Measurements from ENCODE around the gene VAMP5.

VAMP5 gene

DNA sequence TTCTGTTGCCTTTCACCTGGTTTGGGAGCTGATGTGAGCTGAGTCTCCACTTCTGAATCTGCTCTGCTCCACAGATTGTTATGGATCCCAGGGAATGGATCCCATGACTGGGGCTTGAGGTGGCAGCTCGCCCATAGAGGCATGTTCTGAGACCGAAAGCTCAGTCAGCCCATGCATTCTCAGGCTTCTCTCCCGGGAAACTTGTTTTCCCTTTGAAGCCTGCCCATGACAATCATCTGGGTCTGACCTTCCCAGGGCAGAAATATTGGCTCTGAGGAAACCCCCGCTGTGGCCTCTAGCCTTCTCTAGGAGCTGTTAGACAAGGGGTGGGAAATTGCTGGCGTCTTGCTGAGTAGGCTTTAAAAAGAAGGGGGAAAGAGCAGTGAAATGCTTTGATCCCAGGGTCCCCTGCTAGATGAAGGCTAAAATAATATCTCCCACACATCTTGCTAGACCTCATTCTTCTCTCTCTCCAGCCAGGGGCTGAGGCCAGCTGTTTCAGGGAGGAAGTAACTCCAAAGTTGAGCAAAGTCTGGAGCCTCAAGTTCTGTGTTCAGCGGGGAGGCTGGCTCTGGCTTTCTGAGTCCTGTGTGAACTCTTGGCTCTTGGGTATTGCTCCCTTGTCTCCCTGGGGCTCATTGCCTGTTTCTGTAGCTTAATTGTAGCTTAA is 4.8 kb upstream of the VAMP5 start:
- no peak overlapping the region for H4K91ac ChIP-seq (ENCODE audit: low read length)
- H4K8ac ChIP-seq (ENCODE audit: low read length): peak overlapping the region; percentile 67
- no peaks in the 10 kb centered on the region for H3K9me3 ChIP-seq (ENCODE audit: control insufficient read depth, low read length)
- H3K36me3 ChIP-seq (ENCODE audit: control insufficient read depth in 1 of 2, insufficient read depth in 2 of 2, low read depth in 1 of 2, low read length in 2 of 2): peaks cover 0 to 17% of the 10 kb centered on the region in 2 experiments
- peak overlapping the region; percentile 50 for H3K4me2 ChIP-seq (ENCODE audit: low read length, poor library complexity, severe bottlenecking)
- no peak overlapping the region for H2AFZ ChIP-seq (ENCODE audit: low read depth, low read length)
- DNase-seq: peak; percentile 18
- no peak overlapping the region for H2BK5ac ChIP-seq (ENCODE audit: low read depth, low read length, poor library complexity, severe bottlenecking)
- WGBS: 50% methylated on average over 5 of the region's 6 CpGs
- H3K18ac ChIP-seq (ENCODE audit: low read depth in 1 of 2, low read length in 2 of 2): peak overlapping the region in 1 of 2 experiments; percentile 57
- peaks cover 16% of the 10 kb centered on the region for H3K4me1 ChIP-seq (ENCODE audit: control insufficient read depth, insufficient read depth, low read depth, low read length)
- H3K4me3 ChIP-seq (ENCODE audit: insufficient read depth in 1 of 2, low read depth in 1 of 2, low read length in 2 of 2): no peak overlapping the region
- H2BK12ac ChIP-seq (ENCODE audit: low read length in 2 of 2): peak overlapping the region in 1 of 2 experiments; percentile 15
- no peaks in the 10 kb centered on the region for H3K27me3 ChIP-seq (ENCODE audit: control insufficient read depth in 1 of 2, insufficient read depth in 1 of 2, low read length in 2 of 2)
- H3K4ac ChIP-seq (ENCODE audit: low read depth in 1 of 2, low read length in 2 of 2): peak overlapping the region in 1 of 2 experiments; percentile 9
- peaks cover 6% of the 10 kb centered on the region for H3K79me1 ChIP-seq (replicated peaks; ENCODE audit: low read length, poor library complexity, severe bottlenecking)
- peak overlapping the region; percentile 80 for H2BK120ac ChIP-seq (ENCODE audit: low read depth, low read length)
- H3K23ac ChIP-seq (ENCODE audit: low read length in 2 of 2): peak overlapping the region in 1 of 2 experiments; percentile 25
- H3K9ac ChIP-seq (ENCODE audit: low read length): peak overlapping the region; percentile 43
- peak overlapping the region; percentile 22 for H2AK5ac ChIP-seq (ENCODE audit: low read length, severe bottlenecking)
- peak overlapping the region; percentile 51 for H3K27ac ChIP-seq (ENCODE audit: low read length, poor library complexity, severe bottlenecking)
- H2BK15ac ChIP-seq (ENCODE audit: low read depth, poor library complexity, severe bottlenecking): no peak overlapping the region
- no peak overlapping the region for H3K14ac ChIP-seq (ENCODE audit: low read length in 2 of 2)

DNA sequence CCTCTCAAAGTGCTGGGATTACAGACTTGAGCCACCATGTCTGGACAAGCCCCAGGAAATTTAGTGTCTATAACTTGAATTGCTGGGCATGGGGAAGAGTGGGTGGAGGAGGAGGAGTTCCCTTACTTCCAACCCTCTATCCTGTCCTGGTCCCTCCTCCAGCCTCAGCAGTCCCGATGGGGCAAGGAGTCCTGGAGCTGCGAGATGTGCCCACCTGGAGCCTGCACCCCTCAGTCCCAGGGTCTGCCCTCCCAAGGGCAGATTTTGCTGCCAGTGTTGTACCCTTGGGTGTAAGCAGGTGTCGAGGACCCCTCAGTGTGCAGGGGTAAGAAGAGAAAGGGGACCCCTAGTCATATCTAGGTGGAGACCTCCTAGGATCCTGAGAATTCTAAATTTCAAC is 4.0 kb upstream of the VAMP5 start:
- no peak overlapping the region for H3K4me3 ChIP-seq (ENCODE audit: insufficient read depth in 1 of 2, low read depth in 1 of 2, low read length in 2 of 2)
- H3K23ac ChIP-seq (ENCODE audit: low read length in 2 of 2): no peak overlapping the region
- H3K18ac ChIP-seq (ENCODE audit: low read depth in 1 of 2, low read length in 2 of 2): no peak overlapping the region
- H3K4me2 ChIP-seq (ENCODE audit: low read length, poor library complexity, severe bottlenecking): no peak overlapping the region
- H3K36me3 ChIP-seq (ENCODE audit: control insufficient read depth in 1 of 2, insufficient read depth in 2 of 2, low read depth in 1 of 2, low read length in 2 of 2): peaks cover 0 to 20% of the 10 kb centered on the region in 2 experiments
- H3K4ac ChIP-seq (ENCODE audit: low read depth in 1 of 2, low read length in 2 of 2): no peak overlapping the region
- H3K27me3 ChIP-seq (ENCODE audit: control insufficient read depth in 1 of 2, insufficient read depth in 1 of 2, low read length in 2 of 2): no peaks in the 10 kb centered on the region
- no peak overlapping the region for H4K91ac ChIP-seq (ENCODE audit: low read length)
- peaks cover 25% of the 10 kb centered on the region for H3K4me1 ChIP-seq (ENCODE audit: control insufficient read depth, insufficient read depth, low read depth, low read length)
- H3K9me3 ChIP-seq (ENCODE audit: control insufficient read depth, low read length): no peaks in the 10 kb centered on the region
- peaks cover 6% of the 10 kb centered on the region for H3K79me1 ChIP-seq (replicated peaks; ENCODE audit: low read length, poor library complexity, severe bottlenecking)
- 84% methylated on average over 2 of the region's 3 CpGs for WGBS
- DNase-seq: no peak
- no peak overlapping the region for H2AK5ac ChIP-seq (ENCODE audit: low read length, severe bottlenecking)
- no peak overlapping the region for H2BK5ac ChIP-seq (ENCODE audit: low read depth, low read length, poor library complexity, severe bottlenecking)
- H2AFZ ChIP-seq (ENCODE audit: low read depth, low read length): no peak overlapping the region
- no peak overlapping the region for H3K27ac ChIP-seq (ENCODE audit: low read length, poor library complexity, severe bottlenecking)
- no peak overlapping the region for H3K9ac ChIP-seq (ENCODE audit: low read length)
- no peak overlapping the region for H3K14ac ChIP-seq (ENCODE audit: low read length in 2 of 2)
- no peak overlapping the region for H2BK12ac ChIP-seq (ENCODE audit: low read length in 2 of 2)
- no peak overlapping the region for H2BK15ac ChIP-seq (ENCODE audit: low read depth, poor library complexity, severe bottlenecking)
- H2BK120ac ChIP-seq (ENCODE audit: low read depth, low read length): no peak overlapping the region
- no peak overlapping the region for H4K8ac ChIP-seq (ENCODE audit: low read length)

DNA sequence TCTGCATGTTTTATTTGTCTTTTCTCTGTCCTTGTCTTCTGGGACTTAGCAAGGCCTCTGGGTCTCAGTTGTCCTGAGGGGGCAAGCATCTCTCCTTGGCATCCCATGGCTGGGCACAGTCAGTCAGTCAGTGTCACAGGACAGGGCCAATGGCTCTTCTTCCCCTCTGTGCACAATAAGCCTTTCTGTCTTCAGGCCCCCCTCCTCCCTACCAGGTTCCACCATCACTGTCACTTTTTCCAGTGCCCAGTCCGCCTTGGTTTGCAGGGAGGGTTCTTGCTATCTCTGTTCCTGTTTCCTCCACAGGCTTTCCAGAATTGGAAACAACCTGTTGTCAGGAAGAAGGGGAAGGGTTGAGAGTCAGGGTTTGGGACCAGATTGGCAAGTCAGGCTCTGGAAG is 1.7 kb upstream of the VAMP5 start:
- Histone ChIP-seq H3K4me2 (ENCODE audit: low read length, poor library complexity, severe bottlenecking) (no peak overlapping the region), H2BK15ac (ENCODE audit: low read depth, poor library complexity, severe bottlenecking) (peak overlapping the region; percentile 32), H2BK12ac (ENCODE audit: low read length in 2 of 2) (no peak overlapping the region), H3K14ac (ENCODE audit: low read length in 2 of 2) (peak overlapping the region in 1 of 2 experiments; percentile 19), H3K36me3 (ENCODE audit: control insufficient read depth in 1 of 2, insufficient read depth in 2 of 2, low read depth in 1 of 2, low read length in 2 of 2) (peaks cover 0 to 20% of the 10 kb centered on the region in 2 experiments), H3K18ac (ENCODE audit: low read depth in 1 of 2, low read length in 2 of 2) (no peak overlapping the region), H3K4me3 (ENCODE audit: insufficient read depth in 1 of 2, low read depth in 1 of 2, low read length in 2 of 2) (no peak overlapping the region), H3K9ac (ENCODE audit: low read length) (no peak overlapping the region), H3K4ac (ENCODE audit: low read depth in 1 of 2, low read length in 2 of 2) (no peak overlapping the region), H3K23ac (ENCODE audit: low read length in 2 of 2) (no peak overlapping the region), H3K27me3 (ENCODE audit: control insufficient read depth in 1 of 2, insufficient read depth in 1 of 2, low read length in 2 of 2) (no peaks in the 10 kb centered on the region), H3K9me3 (ENCODE audit: control insufficient read depth, low read length) (no peaks in the 10 kb centered on the region), H3K27ac (ENCODE audit: low read length, poor library complexity, severe bottlenecking) (no peak overlapping the region), H4K8ac (ENCODE audit: low read length) (no peak overlapping the region), H2AK5ac (ENCODE audit: low read length, severe bottlenecking) (no peak overlapping the region), H3K79me1 (replicated peaks; ENCODE audit: low read length, poor library complexity, severe bottlenecking) (peaks cover 6% of the 10 kb centered on the region), H4K91ac (ENCODE audit: low read length) (no peak overlapping the region), H3K4me1 (ENCODE audit: control insufficient read depth, insufficient read depth, low read depth, low read length) (peaks cover 26% of the 10 kb centered on the region), H2AFZ (ENCODE audit: low read depth, low read length) (no peak overlapping the region), H2BK120ac (ENCODE audit: low read depth, low read length) (no peak overlapping the region), H2BK5ac (ENCODE audit: low read depth, low read length, poor library complexity, severe bottlenecking) (no peak overlapping the region)
- no peak for DNase-seq
- WGBS: 100% methylated on average over 1 of the region's 1 CpG

DNA sequence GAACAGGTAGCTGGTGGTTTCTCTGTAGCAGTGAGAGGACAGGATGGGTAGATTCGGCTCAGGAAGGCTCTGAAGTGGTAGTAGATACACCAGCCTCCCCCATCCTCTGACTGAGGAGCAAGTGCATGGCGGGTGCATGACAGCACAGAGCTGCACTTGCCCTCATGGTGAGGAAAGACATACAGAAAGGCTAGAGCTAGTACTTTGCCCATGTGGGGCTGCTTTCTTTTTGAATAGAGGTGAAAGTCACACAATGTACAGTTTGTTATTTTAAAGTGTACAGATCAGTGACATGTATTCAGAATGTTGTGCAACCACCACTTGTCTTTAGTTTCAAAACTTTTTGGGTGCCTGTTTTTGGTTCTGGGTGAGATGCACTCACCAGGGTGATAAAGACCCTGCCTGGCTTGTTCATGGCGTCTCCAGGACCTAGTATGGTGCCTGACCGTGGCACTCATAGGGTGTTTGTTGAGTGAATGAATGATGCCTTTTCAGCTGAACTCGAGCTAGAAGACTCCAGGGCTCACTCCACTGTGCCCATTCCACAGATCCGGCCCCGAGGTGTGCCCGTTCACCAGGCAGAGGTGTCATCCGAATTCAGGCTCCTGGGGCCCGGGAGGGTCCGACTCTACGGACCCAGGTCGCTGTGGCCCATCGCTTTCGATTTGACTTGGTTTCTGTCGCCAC is 421 bp upstream of the VAMP5 start:
- Histone ChIP-seq H3K9ac (ENCODE audit: low read length) (peak overlapping the region; percentile 85), H4K8ac (ENCODE audit: low read length) (peak overlapping the region; percentile 19), H3K18ac (ENCODE audit: low read depth in 1 of 2, low read length in 2 of 2) (peak overlapping the region; percentile 19 to 46), H3K27me3 (ENCODE audit: control insufficient read depth in 1 of 2, insufficient read depth in 1 of 2, low read length in 2 of 2) (no peaks in the 10 kb centered on the region), H2BK12ac (ENCODE audit: low read length in 2 of 2) (peak overlapping the region in 1 of 2 experiments; percentile 45), H2AK5ac (ENCODE audit: low read length, severe bottlenecking) (no peak overlapping the region), H2BK15ac (ENCODE audit: low read depth, poor library complexity, severe bottlenecking) (no peak overlapping the region), H2AFZ (ENCODE audit: low read depth, low read length) (no peak overlapping the region), H3K4me3 (ENCODE audit: insufficient read depth in 1 of 2, low read depth in 1 of 2, low read length in 2 of 2) (peak overlapping the region in 1 of 2 experiments; percentile 84), H3K27ac (ENCODE audit: low read length, poor library complexity, severe bottlenecking) (no peak overlapping the region), H2BK5ac (ENCODE audit: low read depth, low read length, poor library complexity, severe bottlenecking) (no peak overlapping the region), H4K91ac (ENCODE audit: low read length) (no peak overlapping the region), H3K36me3 (ENCODE audit: control insufficient read depth in 1 of 2, insufficient read depth in 2 of 2, low read depth in 1 of 2, low read length in 2 of 2) (peaks cover 0 to 20% of the 10 kb centered on the region in 2 experiments), H3K79me1 (replicated peaks; ENCODE audit: low read length, poor library complexity, severe bottlenecking) (peaks cover 6% of the 10 kb centered on the region), H3K4me2 (ENCODE audit: low read length, poor library complexity, severe bottlenecking) (no peak overlapping the region), H3K4me1 (ENCODE audit: control insufficient read depth, insufficient read depth, low read depth, low read length) (peaks cover 30% of the 10 kb centered on the region), H3K9me3 (ENCODE audit: control insufficient read depth, low read length) (no peaks in the 10 kb centered on the region), H3K23ac (ENCODE audit: low read length in 2 of 2) (no peak overlapping the region), H2BK120ac (ENCODE audit: low read depth, low read length) (peak overlapping the region; percentile 87), H3K14ac (ENCODE audit: low read length in 2 of 2) (no peak overlapping the region), H3K4ac (ENCODE audit: low read depth in 1 of 2, low read length in 2 of 2) (no peak overlapping the region)
- WGBS: 76% methylated on average over 16 of the region's 16 CpGs
- no peak for DNase-seq
